Activated CD8-positive, alpha-beta memory T cell treated with anti-CD3 and anti-CD28 coated beads, Interleukin-2, amount 50 U/mL, for 24 hours (primary cell): ENCODE results near the gene HSPA8.
"Not testable (repeated sequence)": the region's sequence is repeated elsewhere in the genome, so short reads cannot be mapped to it uniquely, and the experiment has no call there.

Source experiments
- DNase-seq: peaks from one replicate; pipeline ENCODE4 v3.0.0-alpha.2; 2020; ENCODE audit errors: extremely low read depth

HSPA8 gene

DNA sequence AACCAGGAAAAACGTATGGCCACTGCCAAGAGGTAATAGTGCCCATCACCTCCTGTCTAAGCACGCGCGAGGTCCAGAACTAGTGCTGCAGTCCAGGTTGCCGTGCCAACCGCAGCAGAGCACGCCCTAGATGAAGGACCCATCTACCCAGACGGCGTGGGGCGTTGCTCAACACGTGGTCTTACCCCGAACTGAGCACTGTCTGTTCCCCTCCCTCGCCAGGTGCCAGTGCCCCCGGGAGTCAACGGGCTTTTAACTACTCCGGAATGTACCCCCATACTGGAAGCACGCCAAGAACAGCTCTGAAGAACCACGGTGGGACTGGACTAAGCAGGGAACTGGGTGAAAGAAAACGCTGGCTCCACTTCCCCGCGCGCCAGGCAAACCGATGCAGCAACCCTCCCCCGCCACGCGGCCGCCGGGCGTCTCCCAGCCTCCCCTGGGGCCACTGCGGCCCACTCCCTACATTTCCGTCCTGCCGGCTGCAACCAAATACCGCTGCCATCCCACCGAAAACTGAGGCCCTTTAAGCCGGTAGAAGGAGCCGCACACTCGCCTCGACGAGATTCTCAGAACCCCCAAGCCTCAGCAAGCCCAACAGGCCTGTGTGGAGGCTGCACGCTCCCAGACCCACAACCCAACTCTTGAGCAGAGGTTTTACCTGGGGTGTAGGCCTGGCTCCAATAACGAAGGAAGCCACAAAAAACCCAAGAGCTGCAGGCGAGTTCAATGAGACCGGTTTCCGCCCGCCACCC lies at the start of gene HSPA8:
HSPA8 (minus strand) TSS at position 734 of the 755 bp plus-strand sequence. CDS start 812 bp downstream, outside the sequence.
- DNase-seq, result peak; percentile 52

DNA sequence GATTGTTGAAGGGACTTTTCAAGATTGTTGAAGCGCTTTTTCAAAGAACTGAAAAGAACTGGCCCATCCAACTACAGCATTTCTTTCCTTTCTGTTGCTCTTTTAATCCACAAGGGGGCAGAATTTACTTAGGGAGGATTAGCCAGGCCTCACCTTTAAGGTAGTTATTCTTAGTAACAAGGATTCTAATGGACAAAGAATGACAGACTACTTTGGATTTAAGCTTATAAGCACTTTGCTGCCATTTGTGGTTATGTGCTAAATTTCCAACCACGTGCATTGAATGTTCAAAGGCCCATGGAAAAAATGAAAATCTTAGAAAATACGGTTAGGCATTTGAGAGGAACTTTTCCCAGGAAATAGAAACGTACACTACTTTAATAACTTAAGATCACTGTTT lies 49.5 kb upstream of the HSPA8 start:
- DNase-seq, result no peak

DNA sequence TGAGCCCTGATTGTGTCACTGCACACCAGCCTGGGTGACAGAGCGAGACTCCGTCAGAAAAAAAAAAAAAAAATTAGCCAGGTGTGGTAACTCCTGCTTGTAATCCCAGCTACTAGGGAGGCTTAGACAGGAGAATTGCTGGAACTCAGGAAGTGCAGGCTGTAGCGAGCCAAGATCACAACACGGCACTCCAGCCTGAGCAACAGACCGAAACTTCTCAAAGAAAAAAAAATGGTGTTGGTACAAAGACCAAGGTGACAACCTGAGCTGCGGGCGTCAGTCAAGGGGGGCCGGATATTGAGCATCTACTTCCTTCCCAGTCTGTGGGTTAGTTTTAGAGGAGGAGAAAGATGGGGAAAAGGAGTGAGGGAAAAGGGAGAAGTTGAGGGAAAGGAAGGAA lies 48.5 kb upstream of the HSPA8 start:
- DNase-seq, result no peak

DNA sequence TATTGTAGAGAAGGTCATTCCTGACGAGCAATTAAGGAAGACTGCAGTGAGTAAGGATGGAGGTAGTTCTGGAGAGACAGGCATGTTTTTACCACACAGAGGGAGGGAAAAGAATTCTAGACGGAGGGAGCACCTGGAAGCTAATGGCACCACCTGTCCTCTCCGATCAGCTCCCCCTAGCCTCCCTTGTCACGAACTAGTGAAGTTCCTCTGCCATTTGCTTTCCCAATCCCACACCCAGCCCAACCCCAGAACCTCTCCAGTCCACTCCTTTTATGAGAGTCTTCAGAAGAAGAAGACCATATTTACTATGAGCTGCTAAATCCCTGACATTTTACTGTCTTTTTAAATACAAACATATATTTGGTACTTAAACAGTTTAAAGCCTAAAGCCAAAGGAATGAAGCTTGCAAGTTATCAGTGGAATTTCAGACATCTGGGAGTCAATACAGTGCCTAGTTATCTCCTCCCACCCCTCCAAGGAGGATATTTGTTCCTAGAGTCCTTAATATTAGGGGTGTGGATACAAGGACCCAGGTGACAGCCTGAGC lies 46.1 kb upstream of the HSPA8 start:
- no peak for DNase-seq

DNA sequence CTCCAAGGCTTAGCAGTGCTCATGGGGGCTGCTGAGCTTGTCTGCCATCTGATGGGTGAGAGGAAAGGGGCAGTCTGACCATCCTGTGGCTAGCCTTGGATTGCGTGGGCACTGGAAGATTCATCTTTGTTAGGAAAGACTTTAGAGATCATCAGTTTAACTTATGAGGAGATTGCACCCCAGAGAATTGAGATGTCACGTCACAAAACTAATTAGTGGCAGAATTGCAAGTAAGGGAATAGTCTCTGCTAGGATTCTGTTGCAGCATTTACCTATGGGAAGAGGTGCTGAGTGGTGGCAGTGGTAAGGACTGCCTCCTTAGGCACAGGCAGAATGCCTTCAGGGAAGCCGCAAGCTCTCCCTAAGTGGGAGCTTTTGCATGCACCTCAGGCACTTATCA lies 42.8 kb upstream of the HSPA8 start:
- no peak for DNase-seq

DNA sequence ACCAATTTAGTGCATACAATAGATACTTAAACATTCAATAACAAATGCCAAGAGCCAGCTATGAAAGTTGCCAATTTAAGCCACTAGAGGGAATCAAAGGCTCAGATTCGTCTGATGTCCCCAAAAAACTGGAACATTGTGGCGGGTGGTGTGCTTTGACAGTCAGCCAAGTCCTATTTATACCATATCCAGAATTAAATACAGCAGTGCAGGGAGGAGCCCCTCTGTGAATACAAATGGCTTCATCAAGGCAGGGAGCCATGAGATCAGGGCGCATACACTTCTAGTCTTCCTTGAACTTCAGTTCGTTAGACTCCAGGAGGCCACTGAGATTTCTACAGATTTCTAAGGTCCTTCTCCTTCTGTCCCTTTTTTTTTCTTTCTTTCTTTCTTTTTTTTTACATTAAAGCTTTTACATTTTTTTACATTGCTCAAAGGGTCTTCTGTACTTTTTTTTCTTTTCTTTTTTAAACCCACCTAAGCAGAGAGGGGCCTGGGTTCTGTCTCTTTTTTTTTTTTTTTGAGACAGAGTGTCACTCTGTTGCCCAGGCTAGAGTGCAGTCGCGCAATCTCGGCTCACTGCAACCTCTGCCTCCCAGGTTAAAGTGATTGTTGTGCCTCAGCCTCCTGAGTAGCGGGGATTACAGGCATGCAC lies 41.5 kb upstream of the HSPA8 start:
- no peak for DNase-seq

DNA sequence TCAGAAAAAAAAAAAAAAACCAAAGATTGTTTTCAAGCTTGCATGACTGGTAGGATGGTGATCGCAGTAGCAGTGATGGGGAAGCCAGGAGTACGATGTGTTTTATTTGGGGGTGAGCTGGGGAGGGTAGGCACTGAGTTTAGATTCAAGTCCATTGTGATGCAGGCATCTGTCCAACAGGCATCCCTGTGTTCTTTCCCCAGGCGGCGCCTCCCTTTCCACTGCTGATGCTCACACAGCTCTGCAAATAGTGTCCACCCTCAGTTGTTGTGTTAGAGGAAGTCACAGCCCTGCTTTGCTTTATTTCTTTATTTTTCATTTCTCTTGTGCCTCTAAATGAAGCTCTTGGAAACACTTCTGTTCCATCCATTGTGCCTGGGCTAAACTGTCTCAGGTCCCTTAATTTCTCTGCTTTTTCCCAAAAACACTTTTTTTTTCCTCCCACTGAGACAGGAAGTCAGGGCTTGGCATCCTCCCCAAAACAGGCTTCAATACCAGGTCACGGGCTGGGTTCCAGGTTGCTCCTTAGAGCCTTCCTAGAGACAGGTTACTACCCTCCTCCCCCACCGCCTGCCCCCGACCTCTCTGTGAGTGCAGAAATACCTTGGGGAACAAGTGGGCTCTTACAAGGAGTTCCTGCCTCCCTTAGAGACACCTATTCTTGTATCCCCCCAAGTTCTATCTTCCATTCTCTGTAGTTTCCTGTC lies 38.6 kb upstream of the HSPA8 start:
- DNase-seq, result no peak

DNA sequence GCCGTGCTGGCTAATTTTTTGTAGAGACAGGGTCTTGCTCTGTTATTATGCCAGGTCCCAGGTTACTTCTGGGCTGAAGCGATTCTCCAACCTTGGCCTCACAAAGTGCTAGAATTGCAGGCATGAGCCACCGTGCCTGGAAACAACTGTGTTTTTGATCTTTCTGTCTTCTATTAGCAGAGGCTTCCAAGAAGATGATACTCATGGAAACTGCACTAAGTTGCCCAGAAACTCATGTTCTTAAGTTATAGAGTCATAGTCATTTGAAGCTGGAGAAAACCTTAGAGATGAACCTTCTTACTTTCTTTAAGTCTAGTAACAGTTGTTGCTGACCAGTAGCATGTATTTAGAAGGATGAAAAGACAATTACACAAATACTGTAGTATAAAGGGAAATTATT lies 37.1 kb upstream of the HSPA8 start:
- DNase-seq, result no peak

DNA sequence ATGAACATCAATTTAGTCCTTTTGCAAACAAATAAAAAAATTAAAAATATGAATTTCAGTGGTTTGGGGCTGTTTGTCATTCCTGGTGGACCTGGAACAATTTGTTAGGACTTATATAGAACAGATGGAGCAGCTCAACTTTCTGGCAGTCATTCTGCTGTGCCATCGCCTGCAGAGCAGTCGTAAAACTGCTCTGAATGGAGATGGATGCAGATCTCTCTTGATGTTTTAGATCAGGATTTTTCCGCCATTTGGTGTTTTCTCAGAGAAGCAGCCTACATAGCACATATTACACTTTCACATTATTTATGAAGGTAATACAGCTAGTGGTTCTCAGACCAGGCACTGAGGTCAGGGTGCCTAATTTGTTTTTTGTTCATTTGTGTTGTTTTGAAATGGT lies 31.8 kb upstream of the HSPA8 start:
- DNase-seq, result no peak

DNA sequence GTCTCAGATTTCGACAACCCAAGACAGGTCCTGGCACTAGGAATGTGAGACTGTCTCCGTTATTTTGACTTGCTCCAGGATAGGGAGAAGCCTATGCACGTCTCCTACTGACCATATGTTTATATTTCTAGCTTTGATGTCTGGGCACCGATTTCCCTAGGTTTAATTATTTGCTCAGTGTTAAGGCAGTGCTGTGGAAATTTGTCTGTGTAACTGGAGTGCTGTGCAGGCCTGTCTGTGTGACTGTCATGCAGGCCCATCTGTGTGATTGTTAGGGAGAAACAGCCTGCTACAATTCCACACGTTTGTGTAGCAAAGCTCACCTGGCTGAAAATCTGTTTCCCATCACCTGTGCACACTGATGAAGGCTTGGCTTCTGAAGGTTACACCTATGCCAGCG lies 29.6 kb upstream of the HSPA8 start:
- DNase-seq, result no peak

DNA sequence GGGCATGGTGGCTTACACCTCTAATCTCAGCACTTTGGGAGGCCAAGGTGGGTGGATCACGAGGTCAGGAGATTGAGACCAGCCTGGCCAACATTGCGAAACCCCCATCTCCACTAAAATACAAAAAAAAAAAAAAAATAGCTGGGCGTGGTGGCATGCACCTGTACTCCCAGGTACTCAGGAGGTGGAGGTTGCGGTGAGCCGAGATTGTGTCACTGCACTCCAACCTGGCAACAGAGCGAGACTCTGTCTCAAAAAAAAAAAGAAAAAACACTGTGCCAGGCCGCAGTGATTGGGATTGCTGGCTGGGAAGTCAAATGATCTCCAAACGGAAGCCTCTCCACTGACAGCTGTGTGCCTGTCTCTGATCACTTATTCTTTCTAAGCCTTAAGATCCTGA lies 28.2 kb upstream of the HSPA8 start:
- DNase-seq, result not testable (repeated sequence)

DNA sequence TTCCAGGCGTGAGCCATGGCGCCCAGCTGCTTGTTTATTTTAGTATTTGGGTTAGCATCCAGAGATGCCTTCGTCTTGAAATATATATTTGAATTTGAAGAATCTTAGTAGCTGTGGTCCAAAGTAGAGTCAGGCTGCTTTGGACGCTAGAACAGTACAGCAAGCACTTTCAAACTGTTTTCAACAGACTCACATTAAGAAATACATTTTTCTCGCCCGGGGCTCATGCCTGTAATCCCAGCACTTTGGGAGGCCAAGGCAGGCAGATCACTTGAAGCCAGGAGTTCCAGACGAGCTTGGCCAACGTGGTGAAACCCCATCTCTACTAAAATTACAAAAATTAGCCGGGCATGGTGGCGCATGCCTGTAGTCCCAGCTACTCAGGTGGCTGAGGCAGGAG lies 27.0 kb upstream of the HSPA8 start:
- not testable (repeated sequence) for DNase-seq

DNA sequence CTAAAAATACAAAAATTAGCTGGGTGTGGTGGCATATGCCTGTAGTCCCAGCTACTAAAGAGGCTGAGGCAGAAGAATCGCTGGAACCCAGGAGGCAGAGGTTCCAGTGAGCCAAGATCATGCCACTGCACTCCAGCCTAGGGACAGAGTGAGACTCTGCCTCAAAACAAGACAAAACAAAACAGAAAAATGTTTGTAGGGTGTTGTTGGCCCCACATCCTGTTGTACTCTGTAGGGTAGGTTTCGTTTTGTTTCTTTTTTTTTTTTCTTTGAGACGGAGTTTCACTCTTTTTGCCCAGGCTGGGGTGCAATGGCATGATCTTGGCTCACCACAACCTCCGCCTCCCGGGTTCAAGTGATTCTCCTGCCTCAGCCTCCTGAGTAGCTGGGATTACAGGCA lies 25.7 kb upstream of the HSPA8 start:
- DNase-seq, result not testable (repeated sequence)

DNA sequence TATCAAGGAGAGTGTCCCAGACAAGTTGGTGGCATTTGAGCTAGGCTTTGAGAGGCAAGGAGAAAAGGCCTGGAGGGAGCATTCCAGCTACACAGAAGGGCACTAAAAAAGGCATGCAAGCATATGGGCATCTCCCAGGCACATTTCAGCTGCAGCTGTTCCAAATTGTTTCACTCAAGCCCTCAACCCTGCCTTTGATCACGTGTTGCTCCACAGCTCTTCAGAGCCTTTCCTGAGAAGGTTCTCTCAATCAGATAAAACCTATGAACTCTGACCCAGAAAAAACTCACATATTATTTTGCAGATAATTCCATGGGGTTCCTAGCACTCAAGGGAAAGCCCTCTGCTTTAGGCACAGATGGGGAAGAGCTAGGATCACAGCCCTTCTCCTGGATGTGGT lies 24.4 kb upstream of the HSPA8 start:
- DNase-seq, result no peak

DNA sequence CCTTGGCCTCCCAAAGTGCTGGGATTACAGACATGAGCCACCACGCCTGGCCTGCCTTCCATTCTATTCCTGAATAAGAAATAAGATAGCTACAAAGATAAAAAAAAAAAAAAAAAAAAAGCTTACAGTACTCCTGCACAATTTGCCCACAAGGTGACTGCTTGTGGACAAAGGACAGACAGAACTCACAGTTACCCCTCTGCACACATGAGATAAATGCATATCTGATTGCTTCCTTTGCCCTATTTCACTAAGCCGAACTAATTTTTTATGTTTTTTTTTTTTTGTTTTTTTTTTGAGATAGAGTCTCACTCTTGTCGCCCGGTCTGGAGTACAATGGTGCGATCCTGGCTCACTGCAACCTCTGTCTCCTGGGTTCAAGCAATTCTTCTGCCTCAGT lies 23.6 kb upstream of the HSPA8 start:
- no peak for DNase-seq

DNA sequence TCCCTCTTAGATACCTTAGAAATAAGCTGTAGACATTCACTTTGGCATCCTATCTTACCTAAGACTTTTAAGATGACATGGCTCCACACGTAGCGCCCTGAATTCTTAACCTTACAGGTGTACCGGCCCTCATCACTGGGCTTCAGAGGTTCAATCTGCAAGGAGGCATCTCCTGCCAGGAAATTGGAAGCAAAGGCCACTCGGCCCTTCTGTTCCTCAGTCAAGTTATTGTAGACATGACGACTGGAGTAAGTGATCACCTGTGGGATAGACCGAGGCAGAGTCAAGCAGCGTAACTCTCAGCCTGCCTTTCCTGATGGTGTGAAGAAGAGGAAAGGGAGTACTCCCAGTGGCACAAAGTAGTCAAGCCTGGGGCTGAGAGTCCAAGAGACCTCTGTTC lies 22.5 kb upstream of the HSPA8 start:
- DNase-seq, result no peak

DNA sequence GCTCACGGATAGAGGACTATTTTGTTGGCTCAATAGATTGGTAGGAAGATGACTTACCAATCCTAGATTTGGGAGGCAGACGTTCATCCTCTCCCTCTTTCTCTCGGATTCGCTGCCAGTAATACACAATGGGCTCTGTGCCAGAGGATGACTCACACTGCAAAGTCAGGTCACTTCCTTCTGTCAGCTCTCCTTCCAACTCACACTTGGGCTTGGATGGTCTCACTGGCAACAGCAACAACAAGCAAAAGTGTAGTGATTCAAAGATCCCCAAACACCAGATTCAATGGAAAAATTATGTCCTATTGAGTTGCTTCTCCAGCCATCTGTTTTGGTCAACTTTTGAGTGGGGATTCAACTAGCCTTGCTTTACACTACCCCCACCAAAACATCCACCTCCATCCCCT lies 21.7 kb upstream of the HSPA8 start:
- DNase-seq, result no peak

DNA sequence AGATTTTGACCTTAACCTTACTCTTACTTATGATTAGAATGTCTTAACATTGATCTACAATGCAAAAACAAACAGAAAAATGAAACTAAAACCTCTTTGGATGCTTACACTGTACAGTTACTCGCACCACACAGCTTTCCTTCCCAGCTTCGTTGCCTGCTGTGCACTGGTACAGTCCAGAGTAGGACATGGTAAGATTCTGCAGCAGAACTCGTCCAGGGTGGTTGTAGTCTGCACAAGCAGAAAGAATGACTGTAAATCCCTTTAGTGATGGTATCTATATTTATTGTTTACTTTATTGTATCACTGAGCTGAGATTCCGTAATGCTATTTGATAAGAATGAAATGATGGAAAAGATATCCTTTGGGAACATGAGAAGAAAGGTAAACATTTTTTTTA lies 21.0 kb upstream of the HSPA8 start:
- DNase-seq, result no peak

DNA sequence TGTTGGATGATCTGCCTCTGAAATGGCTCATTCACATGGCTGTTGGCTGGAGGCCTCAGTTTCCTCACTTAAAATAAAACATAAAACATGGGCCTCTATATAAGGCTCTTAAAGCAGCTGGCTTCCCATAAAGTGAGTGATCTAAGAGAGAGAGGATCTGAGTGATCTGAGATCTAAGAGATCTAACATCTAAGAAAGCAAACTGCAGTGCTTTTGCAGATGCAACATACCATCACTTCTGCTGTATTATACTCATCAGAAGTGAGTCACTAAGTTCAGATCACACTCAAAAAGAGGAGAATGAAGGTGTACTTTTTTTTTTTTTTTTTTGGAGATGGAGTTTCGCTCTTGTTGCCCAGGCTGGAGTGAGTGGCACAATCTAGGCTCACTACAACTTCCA lies 18.1 kb upstream of the HSPA8 start:
- no peak for DNase-seq

DNA sequence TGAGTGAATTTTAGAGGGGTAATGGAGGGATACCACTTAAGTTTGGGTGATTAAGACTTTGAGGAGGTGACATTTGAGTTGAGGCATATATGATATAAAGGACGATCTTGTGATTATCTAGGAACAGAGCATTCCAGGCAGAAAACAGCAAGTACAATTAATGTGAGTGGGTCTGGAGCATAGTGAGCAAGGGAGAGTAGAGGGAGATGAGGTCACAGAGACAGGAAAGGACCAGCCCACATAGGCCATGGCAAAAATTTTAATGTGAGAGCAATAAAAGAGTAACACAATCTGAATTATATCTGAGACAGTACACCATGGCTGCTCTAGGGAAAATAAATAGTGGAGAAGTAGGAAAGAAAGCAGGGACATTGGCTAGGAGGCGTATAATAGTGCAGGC lies 14.5 kb upstream of the HSPA8 start:
- no peak for DNase-seq

DNA sequence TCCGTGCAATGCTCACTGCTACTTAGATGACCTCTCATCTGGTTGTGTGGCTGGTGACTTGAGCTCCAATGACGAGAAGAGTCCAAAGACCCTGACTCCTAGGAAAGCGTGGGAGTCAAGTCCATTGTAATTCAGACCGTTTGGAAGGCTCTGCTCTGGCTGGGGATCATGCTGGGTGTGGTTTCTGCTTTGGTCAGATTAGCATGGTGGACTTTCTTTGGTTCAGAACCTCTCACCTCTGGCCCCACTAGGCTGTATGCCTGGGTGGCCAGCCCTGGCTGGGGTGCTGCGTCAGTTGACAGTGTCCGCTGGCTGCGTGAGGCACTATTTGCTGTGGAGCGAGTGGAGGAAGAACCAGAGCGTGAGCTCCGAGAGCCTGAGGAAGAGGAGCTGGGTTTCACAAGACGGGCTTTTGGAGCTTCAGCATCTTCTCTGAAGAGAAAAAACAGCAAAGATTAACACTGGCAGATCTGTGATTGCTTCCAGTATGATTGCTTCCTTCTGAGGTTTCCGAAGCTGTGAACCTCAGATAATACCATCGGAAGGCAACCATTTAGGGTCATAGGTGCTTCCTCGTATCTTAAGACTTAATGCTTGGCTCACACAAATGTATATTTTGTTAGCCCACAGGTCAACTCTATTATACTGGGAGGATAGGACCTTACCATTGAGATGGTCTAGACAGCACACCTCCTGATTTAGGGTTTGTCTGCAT lies 11.6 kb upstream of the HSPA8 start:
- no peak for DNase-seq

DNA sequence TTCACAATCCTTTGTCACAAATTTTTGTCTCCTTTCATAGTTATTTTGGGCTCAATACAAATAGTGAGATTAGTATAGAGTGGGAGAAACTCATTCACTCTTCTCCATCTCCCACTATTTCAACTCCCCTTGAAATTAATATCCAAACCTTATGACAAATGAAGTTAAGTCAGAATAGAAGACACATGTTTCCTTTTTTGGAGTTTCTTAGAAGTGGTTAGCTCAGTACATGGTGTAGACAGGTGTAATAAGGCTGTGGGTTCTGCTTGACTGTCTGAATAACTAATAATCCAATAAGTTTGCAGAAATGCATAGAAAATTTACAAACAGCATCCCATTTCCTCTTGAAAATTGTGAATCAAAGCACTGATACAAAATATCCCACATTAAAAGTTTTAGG lies 10.8 kb upstream of the HSPA8 start:
- no peak for DNase-seq
